Astrocyte of the cerebellum (primary cell): ENCODE data around the gene GSE1.
A peak's percentile ranks its signal among the peaks of the same experiment; 100 is the strongest.

Source experiments
- DNase-seq: peaks from one replicate; pipeline ENCODE4 v3.0.0-alpha.2; 2011; ENCODE audit warnings: low read depth
- H3K4me3 ChIP-seq: 2 replicates; pipeline ENCODE4 v1.5.1; 2011; ENCODE audit warnings: mild to moderate bottlenecking, low read depth, low read length, moderate library complexity
- CTCF ChIP-seq: IDR thresholded peaks from 2 replicates; pipeline ENCODE4 v1.5.1; 2012; ENCODE audit warnings: low read length, low read depth, moderate library complexity, mild to moderate bottlenecking; ENCODE audit errors: missing control alignments
- in situ Hi-C: cut with HindIII; loops from 2 replicates; pipeline ENCODE4 v1.10.0; 2017; ENCODE audit warnings: low sequenced_read_pairs

The GSE1 gene

DNA sequence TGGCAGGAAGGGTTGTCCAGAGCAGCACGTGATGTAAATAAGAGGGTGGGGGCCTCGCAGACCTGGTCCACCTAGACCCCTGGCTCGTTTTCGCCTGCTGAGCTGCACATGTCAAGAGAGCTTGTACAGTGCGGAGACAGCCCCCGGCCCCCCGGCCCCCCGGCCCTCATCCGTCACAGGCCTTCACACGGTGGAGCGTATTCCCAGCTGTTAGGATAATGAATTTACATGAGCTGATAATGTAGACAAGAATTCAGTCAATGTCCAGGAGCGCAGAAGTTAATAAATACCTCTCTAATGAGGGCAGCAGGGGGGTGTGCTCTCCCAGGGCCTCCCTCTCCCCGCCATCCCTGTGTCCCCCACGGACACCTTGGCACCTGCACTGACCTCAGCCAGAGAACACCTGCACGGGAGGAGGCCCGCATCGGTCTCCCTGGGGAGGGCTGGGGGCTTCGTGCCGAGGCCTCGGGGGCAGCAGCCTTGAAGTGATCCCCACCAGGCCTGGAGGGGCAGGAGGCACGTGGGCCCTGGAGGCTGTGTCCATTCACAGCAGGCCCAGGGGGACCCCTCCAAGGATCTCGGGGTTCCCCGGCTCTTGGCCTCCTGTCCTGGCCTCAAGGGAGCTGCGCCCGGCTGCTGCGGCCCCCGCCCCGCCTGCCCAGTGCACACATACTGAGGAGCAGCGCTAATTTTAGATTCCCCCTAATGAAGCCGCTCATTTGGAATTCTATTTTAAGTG, 14.6 kb downstream of the GSE1 start:
- in situ Hi-C loops = no loop called here
- no peak for TF ChIP-seq CTCF
- no peak overlapping the region for H3K4me3 ChIP-seq

GRCh38 chr16:85628265-85628556, 15.1 kb downstream of the GSE1 start:
- in situ Hi-C loops = no loop called here
- no peak for DNase-seq
- no peak for TF ChIP-seq CTCF

More for the DNA sequence above, 14.6 kb downstream of the GSE1 start:
- no peak for DNase-seq

GRCh38 chr16:85628645-85629044, 15.5 kb downstream of the GSE1 start:
- no peak overlapping the region for H3K4me3 ChIP-seq
- peak; percentile 4 for TF ChIP-seq CTCF
- no peak for DNase-seq
- in situ Hi-C loops = no loop called here

More at GRCh38 chr16:85628265-85628556, 15.1 kb downstream of the GSE1 start:
- no peak overlapping the region for H3K4me3 ChIP-seq

DNA sequence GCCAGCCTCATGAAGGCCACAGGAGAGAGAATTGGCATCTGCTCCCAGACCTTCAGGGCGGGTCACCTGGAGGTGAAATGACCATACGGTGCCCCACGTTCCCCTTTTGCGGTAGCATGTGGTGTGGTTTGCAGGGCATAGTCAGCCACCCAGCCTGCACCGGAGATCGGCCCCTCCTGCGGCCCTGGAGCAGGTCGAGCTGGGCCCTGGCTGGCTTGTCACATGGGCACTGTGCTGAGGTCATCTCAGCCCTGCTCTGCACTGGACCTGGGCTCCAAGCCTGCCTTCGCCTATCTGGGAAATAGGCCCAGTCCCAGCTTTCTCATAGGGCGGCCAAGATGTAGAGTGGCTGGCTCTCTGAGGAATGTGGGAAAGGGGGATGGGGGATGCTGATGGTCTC, 16.2 kb downstream of the GSE1 start:
- TF ChIP-seq CTCF = no peak
- DNase-seq = no peak
- in situ Hi-C loops = no loop called here
- H3K4me3 ChIP-seq = no peak overlapping the region

DNA sequence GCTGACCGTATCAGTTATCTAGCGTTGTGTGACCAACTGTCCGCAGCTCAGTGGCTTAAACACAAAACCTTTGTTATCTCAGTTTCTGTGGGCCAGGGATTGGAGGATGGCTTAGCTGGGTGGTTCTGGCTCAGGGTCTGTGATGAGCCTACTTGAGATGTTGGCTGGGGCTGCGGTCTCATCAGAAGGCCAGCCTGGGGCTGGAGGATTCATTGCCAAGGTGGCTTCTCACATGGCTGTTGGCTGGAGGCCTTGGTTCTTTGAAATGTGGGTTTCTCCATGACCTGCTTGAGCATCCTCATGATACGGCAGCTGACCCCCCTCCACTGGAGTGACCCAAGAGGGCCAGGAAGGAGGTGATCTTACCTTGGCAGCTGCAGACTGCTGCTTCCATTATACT, 16.7 kb downstream of the GSE1 start:
- no peak overlapping the region for H3K4me3 ChIP-seq
- no peak for TF ChIP-seq CTCF
- DNase-seq = no peak
- in situ Hi-C loops = no loop called here

- no peak for TF ChIP-seq CTCF
- no peak for DNase-seq
- no peak overlapping the region for H3K4me3 ChIP-seq
- in situ Hi-C loops = no loop called here
Measured at GRCh38 chr16:85631230-85631629, 18.1 kb downstream of the GSE1 start.

DNA sequence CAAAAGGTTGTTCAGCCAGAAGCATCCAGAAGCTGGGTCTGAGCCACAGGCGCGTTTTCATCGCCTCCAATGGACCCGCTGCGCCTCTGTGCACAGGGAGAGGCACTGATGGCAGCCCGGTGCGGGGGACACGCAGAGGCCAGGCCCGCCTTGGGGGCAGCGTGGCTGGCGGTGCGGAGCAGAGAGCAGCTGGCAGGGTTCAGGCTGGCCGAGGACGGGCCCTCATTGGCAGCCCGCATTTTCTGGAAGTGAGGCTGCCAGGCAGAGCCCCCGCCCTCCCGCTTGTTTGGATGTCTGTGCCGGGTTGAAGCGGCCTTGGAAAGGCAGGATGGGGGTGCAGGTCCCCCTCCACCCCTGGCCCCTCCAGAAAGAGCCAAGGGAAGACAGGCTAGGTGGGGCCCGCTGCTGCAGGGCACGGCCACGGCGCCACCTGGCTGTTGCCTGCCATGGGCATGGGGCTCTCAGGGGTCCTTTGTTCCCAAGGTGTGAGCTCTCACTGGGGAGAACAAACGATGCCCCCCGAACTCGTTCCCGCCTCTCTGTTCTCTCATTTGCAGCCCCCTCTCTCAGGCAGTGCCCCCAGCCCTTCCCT, 18.8 kb downstream of the GSE1 start:
- peak; percentile 18 for TF ChIP-seq CTCF
- in situ Hi-C loops = no loop called here
- H3K4me3 ChIP-seq = no peak overlapping the region
- no peak for DNase-seq
